GM18519 (cell line): Measurements from ENCODE around the gene NOM1.

ENCODE experiments used
- ATAC-seq: cut with Tn5 transposase; IDR thresholded peaks from one replicate; pipeline ENCODE4 v1.9.1; 2021; ENCODE audit warnings: mild to moderate bottlenecking, moderate library complexity; ENCODE audit not compliant: unreplicated experiment, low FRiP score

NOM1 gene

GRCh38 chr7:156979711-156980110 is 30.2 kb downstream of the NOM1 start:
- ATAC-seq: no peak

- no peak for ATAC-seq
Measured at GRCh38 chr7:156984174-156984891, 34.8 kb downstream of the NOM1 start.

GRCh38 chr7:156985101-156985992 is 35.8 kb downstream of the NOM1 start:
- ATAC-seq: no peak

- no peak for ATAC-seq
Measured at GRCh38 chr7:156986378-156986777, 36.9 kb downstream of the NOM1 start.

GRCh38 chr7:156988343-156989185 is 39.1 kb downstream of the NOM1 start:
- no peak for ATAC-seq

GRCh38 chr7:156989766-156990535 is 40.4 kb downstream of the NOM1 start:
- no peak for ATAC-seq

- no peak for ATAC-seq
Measured at GRCh38 chr7:156993021-156993924, 43.8 kb downstream of the NOM1 start.

- ATAC-seq: no peak
Measured at GRCh38 chr7:156993925-156994235, 44.4 kb downstream of the NOM1 start.

GRCh38 chr7:156994417-156994816 is 44.9 kb downstream of the NOM1 start:
- ATAC-seq: no peak

- ATAC-seq: no peak
Measured at GRCh38 chr7:156998988-156999957, 49.8 kb downstream of the NOM1 start.

- no peak for ATAC-seq
Measured at GRCh38 chr7:156999958-157000726, 50.6 kb downstream of the NOM1 start.

GRCh38 chr7:157000741-157001653 is 51.5 kb downstream of the NOM1 start:
- ATAC-seq: no peak

GRCh38 chr7:157001920-157002818 is 52.7 kb downstream of the NOM1 start:
- no peak for ATAC-seq

GRCh38 chr7:157002819-157003421 is 53.4 kb downstream of the NOM1 start:
- no peak for ATAC-seq

GRCh38 chr7:157003445-157003755 is 53.9 kb downstream of the NOM1 start:
- ATAC-seq: no peak
